Activated T-cell treated with anti-CD3 and anti-CD28 coated beads, Interleukin-2, amount 50 U/mL, for 72 hours (primary cell): Measurements from ENCODE around the gene NACAD. TPM values are rescaled to one million over a fixed set of nuclear protein-coding genes. Genes with fewer than 3 reads are reported as not detected.

Experiments
- ATAC-seq, 2 donors: fragments of 150-1000 bp; cut with Tn5 transposase; replicated peaks in 1 of 2; 2 replicates each; pipeline ENCODE4 v1.10.0; 2021; ENCODE audit warnings: moderate library complexity in 2 of 2, mild to moderate bottlenecking in 1 of 2
- DNase-seq, 2 donors: peaks; one replicate each; pipeline ENCODE4 v3.0.0; 2021 to 2022; ENCODE audit warnings: mixed read lengths in 1 of 2
- H3K27ac Mint-ChIP-seq: one replicate; pipeline ENCODE4 v1.8.0; 2022; ENCODE audit warnings: mild to moderate bottlenecking, moderate library complexity, mixed read lengths
- H3K27me3 Mint-ChIP-seq: one replicate; pipeline ENCODE4 v1.8.0; 2022; ENCODE audit warnings: low read depth, mixed read lengths
- H3K36me3 Mint-ChIP-seq, 2 donors: one replicate each; pipeline ENCODE4 v1.8.0; 2022; ENCODE audit warnings: mixed read lengths in 2 of 2, mild to moderate bottlenecking in 1 of 2; ENCODE audit not compliant: insufficient read depth in 2 of 2
- H3K4me1 Mint-ChIP-seq: one replicate; pipeline ENCODE4 v1.8.0; 2022; ENCODE audit warnings: low read depth, mixed read lengths
- H3K4me3 Mint-ChIP-seq, 2 donors: one replicate each; pipeline ENCODE4 v1.8.0; 2022; ENCODE audit warnings: mild to moderate bottlenecking in 2 of 2, mixed read lengths in 2 of 2, moderate library complexity in 2 of 2
- H3K9me3 Mint-ChIP-seq, 2 donors: one replicate each; pipeline ENCODE4 v1.8.0; 2022; ENCODE audit warnings: mixed read lengths in 2 of 2
- total RNA-seq, 2 donors: library from RNA; stranded (reverse); gene quantifications; one replicate each; pipeline ENCODE4 v1.2.3, GENCODE V29; 2022

NACAD gene
- total RNA-seq, 2 donors from 2014 or later, result 0.36 to 0.76 TPM

- Mint-ChIP-seq H3K36me3 (peaks cover 14 to 25% of the 10 kb centered on the region in 2 donors), H3K4me1 (peaks cover 44% of the 10 kb centered on the region), H3K27ac (peak overlapping the region; percentile 81), H3K9me3 (no peaks in the 10 kb centered on the region), H3K27me3 (no peaks in the 10 kb centered on the region), H3K4me3 (peak overlapping the region; percentile 81 to 94)
- DNase-seq (no peak), ATAC-seq (no peak)
Observed at GRCh38 chr7:45108863-45109262, 20.1 kb upstream of the NACAD start.

DNA sequence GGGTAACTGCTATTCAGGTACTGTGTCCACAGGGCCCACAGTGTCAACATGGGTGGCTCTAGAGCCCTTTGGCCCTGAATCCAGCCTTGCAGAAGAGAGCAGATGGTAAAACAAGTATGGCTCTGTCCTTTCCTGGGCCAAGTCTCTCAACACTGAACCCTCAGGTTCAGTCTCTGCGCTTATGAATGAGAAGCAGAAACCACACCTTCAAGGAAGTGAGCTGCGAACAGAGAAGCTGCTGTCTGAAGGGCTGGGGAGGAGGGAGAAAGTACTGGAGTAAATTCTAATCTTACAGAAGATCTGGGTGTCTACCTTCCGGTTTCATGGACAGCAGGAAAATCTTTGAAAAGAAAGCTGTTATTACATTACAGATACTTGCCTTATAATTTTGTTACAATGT, 18.6 kb upstream of the NACAD start:
- DNase-seq (no peak), ATAC-seq (no peak)
- H3K36me3 Mint-ChIP-seq, result peaks cover 17 to 29% of the 10 kb centered on the region in 2 donors
- H3K27ac Mint-ChIP-seq, result peak overlapping the region; percentile 92
- no peaks in the 10 kb centered on the region for H3K27me3 Mint-ChIP-seq
- H3K4me1 Mint-ChIP-seq, result peaks cover 44% of the 10 kb centered on the region
- peak overlapping the region; percentile 74 to 81 for H3K4me3 Mint-ChIP-seq
- H3K9me3 Mint-ChIP-seq, result no peaks in the 10 kb centered on the region

DNA sequence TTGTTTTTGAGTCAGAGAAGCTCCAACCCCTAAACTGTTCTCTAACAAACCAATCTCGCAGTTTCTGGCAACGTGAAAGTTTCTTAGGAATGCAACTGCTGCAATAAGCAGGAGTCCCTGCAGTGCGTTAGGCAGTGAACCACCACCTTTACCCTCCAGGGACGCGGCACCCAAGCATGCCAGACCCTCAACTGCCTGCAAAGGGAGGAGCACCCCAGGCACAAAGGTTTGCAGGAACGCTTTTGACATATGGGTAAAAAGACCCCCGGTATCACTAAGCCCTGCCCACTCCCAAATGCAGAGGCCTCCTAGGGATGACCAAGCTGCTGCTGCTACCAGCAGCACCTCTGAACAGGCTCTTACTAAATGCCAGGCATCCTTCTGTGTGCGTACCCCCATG, 18.1 kb upstream of the NACAD start:
- Mint-ChIP-seq H3K27me3 (no peaks in the 10 kb centered on the region), H3K9me3 (no peaks in the 10 kb centered on the region), H3K36me3 (peaks cover 16 to 31% of the 10 kb centered on the region in 2 donors), H3K4me1 (peaks cover 44% of the 10 kb centered on the region), H3K4me3 (peak overlapping the region in 1 of 2 donors; percentile 74), H3K27ac (no peak overlapping the region)
- ATAC-seq (no peak), DNase-seq (no peak)

- H3K27ac Mint-ChIP-seq, result peak overlapping the region; percentile 82
- peaks cover 44% of the 10 kb centered on the region for H3K4me1 Mint-ChIP-seq
- no peak overlapping the region for H3K4me3 Mint-ChIP-seq
- H3K36me3 Mint-ChIP-seq, result peaks cover 11 to 23% of the 10 kb centered on the region in 2 donors
- no peaks in the 10 kb centered on the region for H3K27me3 Mint-ChIP-seq
- DNase-seq (no peak), ATAC-seq (no peak)
- no peaks in the 10 kb centered on the region for H3K9me3 Mint-ChIP-seq
Observed at GRCh38 chr7:45105588-45106188, 16.9 kb upstream of the NACAD start.

- no peak for DNase-seq
- H3K4me3 Mint-ChIP-seq, result no peak overlapping the region
- ATAC-seq, result no peak
- H3K9me3 Mint-ChIP-seq, result no peaks in the 10 kb centered on the region
- no peaks in the 10 kb centered on the region for H3K27me3 Mint-ChIP-seq
- H3K4me1 Mint-ChIP-seq, result peaks cover 37% of the 10 kb centered on the region
- H3K27ac Mint-ChIP-seq, result peak overlapping the region; percentile 82
- peaks cover 11 to 17% of the 10 kb centered on the region in 2 donors for H3K36me3 Mint-ChIP-seq
Observed at GRCh38 chr7:45104844-45105587, 16.2 kb upstream of the NACAD start.

DNA sequence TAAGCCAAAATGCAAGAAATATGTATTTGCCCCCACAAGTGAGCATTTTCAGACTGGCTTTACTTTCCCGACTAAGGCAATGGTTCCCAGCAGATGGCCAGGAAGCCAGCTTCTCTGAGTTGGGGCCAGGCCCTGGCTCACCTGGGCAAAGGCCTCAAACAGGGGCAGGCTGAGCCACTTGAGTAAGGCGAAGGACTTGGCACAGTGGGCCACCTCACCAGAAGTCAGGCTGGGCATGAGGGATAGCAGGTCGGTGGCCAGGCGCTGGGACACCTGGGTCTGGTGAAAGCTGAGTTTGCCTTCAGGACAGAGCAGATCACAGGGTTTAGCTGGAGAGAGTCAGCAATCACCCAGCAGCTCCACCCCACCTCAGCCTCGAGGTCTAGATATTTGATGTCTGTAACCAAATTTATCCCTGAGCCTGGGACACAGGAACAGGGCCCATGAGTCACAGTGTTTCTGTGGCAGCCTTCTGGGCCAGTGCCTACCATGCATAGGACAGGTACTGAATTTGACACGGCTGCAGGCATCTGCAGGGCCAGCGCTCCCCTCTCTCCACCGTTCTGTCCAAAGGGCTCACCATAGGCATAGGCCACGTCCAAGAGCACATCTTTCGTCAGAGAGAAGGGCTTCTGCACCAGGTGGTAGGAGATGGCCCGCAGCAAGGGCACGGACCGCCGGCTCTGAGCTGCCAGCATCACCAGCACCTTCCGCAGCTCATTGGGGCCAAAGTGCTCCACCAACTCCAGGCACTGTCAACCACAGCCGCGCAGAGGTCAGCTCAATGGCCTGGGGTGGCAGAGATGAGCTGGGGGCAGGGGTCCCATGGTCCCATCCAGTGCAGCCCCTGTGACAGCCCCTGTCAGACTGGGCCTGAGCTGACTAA, 15.4 kb upstream of the NACAD start:
- Mint-ChIP-seq H3K4me1 (peaks cover 32% of the 10 kb centered on the region), H3K36me3 (peaks cover 11 to 19% of the 10 kb centered on the region in 2 donors), H3K4me3 (no peak overlapping the region), H3K9me3 (no peaks in the 10 kb centered on the region), H3K27ac (no peak overlapping the region), H3K27me3 (no peaks in the 10 kb centered on the region)
- ATAC-seq (no peak), DNase-seq (no peak)

- peak overlapping the region; percentile 47 for H3K27ac Mint-ChIP-seq
Observed at GRCh38 chr7:45102785-45103712, 14.3 kb upstream of the NACAD start.

DNA sequence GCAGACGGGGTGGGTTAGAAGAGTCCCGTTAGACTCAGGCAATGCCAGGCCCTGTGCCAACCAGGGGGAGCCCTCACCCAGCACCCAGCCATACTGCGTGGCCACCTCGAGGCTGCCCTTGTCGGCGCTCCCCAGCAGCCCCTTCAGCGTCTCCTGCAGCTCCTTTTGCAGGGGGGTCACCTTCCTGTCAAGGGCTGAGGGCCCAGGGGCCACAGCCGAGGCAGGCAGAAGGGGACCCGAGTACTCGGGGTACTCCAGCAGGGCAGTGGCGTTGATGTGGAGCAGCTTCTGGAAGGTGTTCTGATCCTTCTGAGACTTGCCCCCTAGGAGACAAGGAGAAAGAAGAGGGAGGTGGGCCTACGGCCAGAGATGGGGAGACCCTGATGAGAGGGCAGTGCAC, 13.0 kb upstream of the NACAD start:
- no peaks in the 10 kb centered on the region for H3K27me3 Mint-ChIP-seq

More at GRCh38 chr7:45102785-45103712, 14.3 kb upstream of the NACAD start:
- no peak overlapping the region for H3K4me3 Mint-ChIP-seq
- no peak for DNase-seq
- H3K36me3 Mint-ChIP-seq, result peaks cover 6 to 13% of the 10 kb centered on the region in 2 donors
- ATAC-seq, result no peak
- no peaks in the 10 kb centered on the region for H3K9me3 Mint-ChIP-seq
- H3K27me3 Mint-ChIP-seq, result no peaks in the 10 kb centered on the region
- H3K4me1 Mint-ChIP-seq, result peaks cover 21% of the 10 kb centered on the region

DNA sequence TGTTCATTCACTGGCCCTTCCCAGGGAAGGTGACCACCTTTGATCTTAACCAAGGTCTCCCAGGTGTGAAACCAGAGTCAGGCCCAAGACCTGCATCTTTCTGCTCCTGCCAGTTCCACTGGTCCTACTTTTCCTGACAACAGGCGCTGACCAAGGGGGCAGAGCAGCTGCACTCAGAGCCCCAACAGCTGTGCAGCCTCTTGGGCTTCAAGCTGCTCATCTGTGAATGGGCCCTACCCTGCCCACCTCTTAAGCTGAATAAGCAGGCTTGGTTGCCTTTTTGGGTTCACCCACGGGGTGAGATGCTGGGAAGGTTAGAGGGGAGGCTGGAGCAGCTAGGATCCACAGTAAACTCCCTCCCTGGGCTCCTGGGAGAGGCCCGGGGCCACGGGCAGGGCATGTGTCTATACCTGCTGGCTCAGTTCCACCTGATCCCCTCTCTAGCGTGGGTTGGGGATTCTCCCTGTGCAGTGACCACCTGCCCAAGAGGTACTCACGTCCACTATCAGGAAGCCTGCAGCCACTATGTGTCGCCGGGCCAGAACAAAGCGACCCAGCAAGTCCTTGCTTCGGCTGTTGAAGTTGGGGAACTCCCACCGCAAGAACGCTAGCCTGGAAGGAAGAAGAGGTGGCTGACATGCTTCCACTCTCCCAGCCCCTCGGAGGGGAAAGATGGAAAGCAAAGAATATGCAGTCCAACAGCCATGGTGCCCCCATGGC, 12.2 kb upstream of the NACAD start:
- no peak for ATAC-seq
- DNase-seq, result no peak
- H3K27ac Mint-ChIP-seq, result no peak overlapping the region

More for the DNA sequence above, 13.0 kb upstream of the NACAD start:
- ATAC-seq (no peak), DNase-seq (no peak)
- Mint-ChIP-seq H3K27ac (no peak overlapping the region), H3K36me3 (peaks cover 6 to 10% of the 10 kb centered on the region in 2 donors), H3K4me3 (no peak overlapping the region), H3K4me1 (peaks cover 9% of the 10 kb centered on the region), H3K9me3 (no peaks in the 10 kb centered on the region)

GRCh38 chr7:45099891-45100760, 11.4 kb upstream of the NACAD start:
- Mint-ChIP-seq H3K27me3 (no peaks in the 10 kb centered on the region), H3K27ac (no peak overlapping the region), H3K36me3 (peaks cover 3 to 13% of the 10 kb centered on the region in 2 donors), H3K9me3 (no peaks in the 10 kb centered on the region), H3K4me1 (no peaks in the 10 kb centered on the region), H3K4me3 (no peak overlapping the region)
- no peak for DNase-seq
- ATAC-seq, result peak in 1 of 2 donors; percentile 25

More for the DNA sequence above, 12.2 kb upstream of the NACAD start:
- Mint-ChIP-seq H3K9me3 (no peaks in the 10 kb centered on the region), H3K27me3 (no peaks in the 10 kb centered on the region), H3K4me3 (no peak overlapping the region), H3K36me3 (peaks cover 6 to 13% of the 10 kb centered on the region in 2 donors), H3K4me1 (peaks cover 3% of the 10 kb centered on the region)
